A673 (cell line): ENCODE results near the gene MAP3K5.

Experiments used
- CTCF ChIP-seq: fragments of 300-800, 200-600 bp; sonication (generic); conservative IDR thresholded peaks from 2 replicates; pipeline ENCODE4 v1.5.1; 2017; ENCODE audit warnings: low read depth, mild to moderate bottlenecking, antibody characterized with exemption, low read length, moderate library complexity, mixed read lengths
- EZH2 ChIP-seq: fragments of 200-600 bp; sonication (generic); IDR thresholded peaks from 2 replicates; pipeline ENCODE4 v1.6.1; 2017; ENCODE audit warnings: borderline replicate concordance, low read depth, mild to moderate bottlenecking, mixed read lengths, antibody characterized with exemption, low read length; ENCODE audit not compliant: poor library complexity, severe bottlenecking

- TF ChIP-seq CTCF (no peak), EZH2 (no peak)
Measured at GRCh38 chr6:136790411-136791295, 1.6 kb downstream of the MAP3K5 start.
